Stimulated activated naive CD8-positive, alpha-beta T cell treated with anti-CD3 and anti-CD28 coated beads, Interleukin-15, Interleukin-2, amounts not matched to agents 100 ng/mL and 50 ng/mL, for 24 hours (primary cell): ENCODE results near the gene ATP1B2.

Experiments used
- H3K27ac Mint-ChIP-seq: one replicate; pipeline ENCODE4 v1.8.0; 2021; ENCODE audit warnings: mild to moderate bottlenecking, mixed read lengths
- H3K27me3 Mint-ChIP-seq: one replicate; pipeline ENCODE4 v1.8.0; 2021; ENCODE audit warnings: mixed read lengths
- H3K36me3 Mint-ChIP-seq: one replicate; pipeline ENCODE4 v1.8.0; 2021; ENCODE audit warnings: low read depth, mixed read lengths
- H3K4me1 Mint-ChIP-seq: one replicate; pipeline ENCODE4 v1.8.0; 2021; ENCODE audit warnings: low read depth, mixed read lengths
- H3K4me3 Mint-ChIP-seq: one replicate; pipeline ENCODE4 v1.8.0; 2021; ENCODE audit warnings: mild to moderate bottlenecking, mixed read lengths
- H3K9me3 Mint-ChIP-seq: one replicate; pipeline ENCODE4 v1.8.0; 2021; ENCODE audit warnings: mixed read lengths

ATP1B2 gene

GRCh38 chr17:7686222-7687071 lies 35.7 kb downstream of the ATP1B2 start:
- Mint-ChIP-seq H3K27me3 (no peaks in the 10 kb centered on the region), H3K4me3 (peak overlapping the region; percentile 98), H3K4me1 (peaks cover 47% of the 10 kb centered on the region), H3K9me3 (no peaks in the 10 kb centered on the region), H3K27ac (peak overlapping the region; percentile 99), H3K36me3 (peaks cover 41% of the 10 kb centered on the region)

GRCh38 chr17:7687072-7687907 lies 36.6 kb downstream of the ATP1B2 start, which contains the start of gene TP53:
Gene TP53, minus strand, starts transcription at chr17:7687490. Its CDS starts 10,896 bp downstream, at chr17:7676594.
- peaks cover 40% of the 10 kb centered on the region for H3K36me3 Mint-ChIP-seq
- H3K4me1 Mint-ChIP-seq = peaks cover 46% of the 10 kb centered on the region
- H3K4me3 Mint-ChIP-seq = peak within 1 kb of the TSS; percentile 98
- H3K9me3 Mint-ChIP-seq = no peaks in the 10 kb centered on the region
- H3K27me3 Mint-ChIP-seq = no peaks in the 10 kb centered on the region
- peak within 1 kb of the TSS; percentile 99 for H3K27ac Mint-ChIP-seq

- peaks cover 42% of the 10 kb centered on the region for H3K4me1 Mint-ChIP-seq
- H3K9me3 Mint-ChIP-seq = no peaks in the 10 kb centered on the region
- H3K27ac Mint-ChIP-seq = peak within 1 kb of the TSS; percentile 99
- no peaks in the 10 kb centered on the region for H3K27me3 Mint-ChIP-seq
- H3K36me3 Mint-ChIP-seq = peaks cover 42% of the 10 kb centered on the region
- peak within 1 kb of the TSS; percentile 98 for H3K4me3 Mint-ChIP-seq
Observed at GRCh38 chr17:7687908-7688807, 37.4 kb downstream of the ATP1B2 start, which contains the start of gene WRAP53. Gene WRAP53, plus strand, starts transcription at chr17:7688477. Its CDS starts 172 bp downstream, at chr17:7688649.

- no peaks in the 10 kb centered on the region for H3K9me3 Mint-ChIP-seq
- H3K4me3 Mint-ChIP-seq = peak overlapping the region; percentile 98
- H3K27me3 Mint-ChIP-seq = no peaks in the 10 kb centered on the region
- H3K27ac Mint-ChIP-seq = peak overlapping the region; percentile 83
- peaks cover 47% of the 10 kb centered on the region for H3K36me3 Mint-ChIP-seq
- H3K4me1 Mint-ChIP-seq = peaks cover 38% of the 10 kb centered on the region
Observed at GRCh38 chr17:7688808-7689316, 38.1 kb downstream of the ATP1B2 start.

DNA sequence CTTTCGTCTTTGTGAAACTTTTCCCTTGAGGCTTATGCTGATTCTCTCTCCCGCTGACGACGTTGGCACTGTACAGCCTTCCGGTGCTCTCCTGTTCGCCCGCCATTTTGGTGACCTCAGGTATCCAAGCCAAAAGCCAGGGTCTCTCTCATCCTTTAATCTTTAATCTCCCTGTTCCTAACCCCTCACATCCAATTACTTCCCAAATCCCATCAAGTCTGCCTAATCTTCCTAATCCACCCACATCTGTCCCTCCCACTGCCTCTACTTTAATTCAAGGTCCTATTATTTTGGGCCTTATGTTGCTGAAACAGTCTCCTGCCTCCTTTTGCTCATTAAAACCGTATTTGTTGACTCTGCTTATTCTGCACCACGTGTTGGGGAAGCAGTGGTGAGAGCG lies 44.9 kb downstream of the ATP1B2 start:
- no peaks in the 10 kb centered on the region for H3K9me3 Mint-ChIP-seq
- H3K27ac Mint-ChIP-seq = no peak overlapping the region
- H3K4me1 Mint-ChIP-seq = no peaks in the 10 kb centered on the region
- H3K4me3 Mint-ChIP-seq = no peak overlapping the region
- H3K27me3 Mint-ChIP-seq = no peaks in the 10 kb centered on the region
- peaks cover 50% of the 10 kb centered on the region for H3K36me3 Mint-ChIP-seq

- Mint-ChIP-seq H3K27me3 (peaks cover 3% of the 10 kb centered on the region), H3K36me3 (peaks cover 64% of the 10 kb centered on the region), H3K27ac (no peak overlapping the region), H3K9me3 (no peaks in the 10 kb centered on the region), H3K4me1 (no peaks in the 10 kb centered on the region), H3K4me3 (no peak overlapping the region)
Observed at GRCh38 chr17:7697828-7698588, 47.3 kb downstream of the ATP1B2 start.

DNA sequence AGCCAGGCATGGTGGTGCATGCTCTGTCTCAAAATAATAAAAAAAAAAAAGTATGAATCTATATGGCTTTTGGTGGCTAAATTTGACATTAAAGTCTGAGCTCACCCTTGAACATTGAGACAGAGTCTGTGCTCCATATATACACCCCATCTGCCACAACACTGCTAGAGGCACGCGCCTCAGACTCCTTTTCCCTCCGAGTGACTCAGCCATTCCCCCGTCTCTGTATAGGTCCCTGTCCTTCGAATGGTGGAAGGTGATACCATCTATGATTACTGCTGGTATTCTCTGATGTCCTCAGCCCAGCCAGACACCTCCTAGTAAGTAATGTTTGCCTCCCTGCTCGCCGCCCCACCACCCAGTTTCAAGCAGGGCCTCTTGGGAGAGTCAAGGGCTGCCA lies 49.8 kb downstream of the ATP1B2 start:
- Mint-ChIP-seq H3K4me3 (no peak overlapping the region), H3K4me1 (peaks cover 15% of the 10 kb centered on the region), H3K36me3 (peaks cover 50% of the 10 kb centered on the region), H3K27me3 (peaks cover 18% of the 10 kb centered on the region), H3K9me3 (no peaks in the 10 kb centered on the region), H3K27ac (no peak overlapping the region)

- Mint-ChIP-seq H3K36me3 (peaks cover 40% of the 10 kb centered on the region), H3K27me3 (peaks cover 29% of the 10 kb centered on the region)
Observed at GRCh38 chr17:7701681-7702080, 51.0 kb downstream of the ATP1B2 start.

GRCh38 chr17:7702776-7703175 lies 52.0 kb downstream of the ATP1B2 start:
- Mint-ChIP-seq H3K4me1 (peaks cover 24% of the 10 kb centered on the region), H3K4me3 (no peak overlapping the region), H3K9me3 (no peaks in the 10 kb centered on the region), H3K27ac (no peak overlapping the region), H3K36me3 (peaks cover 35% of the 10 kb centered on the region), H3K27me3 (peaks cover 33% of the 10 kb centered on the region)

More at GRCh38 chr17:7701681-7702080, 51.0 kb downstream of the ATP1B2 start:
- Mint-ChIP-seq H3K4me3 (no peak overlapping the region), H3K4me1 (peaks cover 24% of the 10 kb centered on the region), H3K9me3 (no peaks in the 10 kb centered on the region), H3K27ac (no peak overlapping the region)

- Mint-ChIP-seq H3K36me3 (peaks cover 29% of the 10 kb centered on the region), H3K9me3 (no peaks in the 10 kb centered on the region), H3K27me3 (peaks cover 33% of the 10 kb centered on the region), H3K4me3 (no peak overlapping the region), H3K4me1 (peaks cover 24% of the 10 kb centered on the region), H3K27ac (no peak overlapping the region)
Observed at GRCh38 chr17:7703584-7704479, 53.1 kb downstream of the ATP1B2 start.

GRCh38 chr17:7704601-7705268 lies 54.0 kb downstream of the ATP1B2 start, which contains the start of gene EFNB3:
Gene EFNB3, plus strand, starts transcription at chr17:7705202. Its CDS starts 397 bp downstream, at chr17:7705599.
- H3K4me1 Mint-ChIP-seq = peaks cover 24% of the 10 kb centered on the region
- peaks cover 34% of the 10 kb centered on the region for H3K27me3 Mint-ChIP-seq
- H3K27ac Mint-ChIP-seq = no peak within 1 kb of the TSS
- H3K9me3 Mint-ChIP-seq = no peaks in the 10 kb centered on the region
- peak within 1 kb of the TSS; percentile 37 for H3K4me3 Mint-ChIP-seq
- peaks cover 29% of the 10 kb centered on the region for H3K36me3 Mint-ChIP-seq
